ENCODE results near the gene C1orf122. TPM values are rescaled to one million over a fixed set of nuclear protein-coding genes. Genes with fewer than 3 reads are reported as not detected.

The C1orf122 gene
- total and polyA plus RNA-seq, 2 of the 13 experiments (the other 11 are each of a cell fraction or from before 2014, with no cell fraction given) = 18.7 to 40.6 TPM

GRCh38 chr1:37814252-37814651 lies 6.7 kb downstream of the C1orf122 start (continued):
- TF ChIP-seq REST (IDR thresholded peaks at IDR 0.05; ENCODE audit: borderline replicate concordance in 1 of 2, low read depth in 1 of 2, low read length in 2 of 2) (no peak), CBFB (CRISPR knock-in tag; IDR thresholded peaks at IDR 0.05) (no peak), TMF1 (CRISPR knock-in tag; IDR thresholded peaks at IDR 0.05; ENCODE audit: low read depth) (no peak), ZNF510 (CRISPR knock-in tag; IDR thresholded peaks at IDR 0.05; ENCODE audit: low read depth) (no peak), HOXA7 (CRISPR knock-in tag; IDR thresholded peaks at IDR 0.05) (no peak), ZNF550 (CRISPR knock-in tag; IDR thresholded peaks at IDR 0.05; ENCODE audit: borderline replicate concordance) (no peak), ZNF704 (CRISPR knock-in tag; IDR thresholded peaks at IDR 0.05; ENCODE audit: borderline replicate concordance) (no peak), SIX1 (CRISPR knock-in tag; IDR thresholded peaks at IDR 0.05; ENCODE audit: borderline replicate concordance) (no peak), SAFB2 (CRISPR knock-in tag; IDR thresholded peaks at IDR 0.05; ENCODE audit: borderline replicate concordance, low read depth) (no peak)
